Tibial nerve (tissue), 4 donors: ENCODE data around the gene DDX10.

Source experiments
- CTCF ChIP-seq, 5 experiments: fragments of 200-600 bp in 3 of 5; fragments of 450-650 bp in 2 of 5; sonication (generic) in 3 of 5; IDR thresholded peaks; one replicate each; pipeline ENCODE4 v1.5.1; 2016 to 2019; ENCODE audit warnings: antibody characterized with exemption in 5 of 5, mild to moderate bottlenecking in 3 of 5, moderate library complexity in 2 of 5
- EP300 ChIP-seq, 2 donors: sonication (generic); formaldehyde crosslinking; IDR thresholded peaks; one replicate each; pipeline ENCODE4 v1.6.1; 2017; ENCODE audit warnings: antibody characterized with exemption in 2 of 2, mild to moderate bottlenecking in 1 of 2
- POLR2A ChIP-seq, 2 donors: fragments of 450-650 bp; IDR thresholded peaks; one replicate each; pipeline ENCODE4 v1.6.1; 2017; ENCODE audit warnings: antibody characterized with exemption in 2 of 2, mild to moderate bottlenecking in 2 of 2, moderate library complexity in 2 of 2

DNA sequence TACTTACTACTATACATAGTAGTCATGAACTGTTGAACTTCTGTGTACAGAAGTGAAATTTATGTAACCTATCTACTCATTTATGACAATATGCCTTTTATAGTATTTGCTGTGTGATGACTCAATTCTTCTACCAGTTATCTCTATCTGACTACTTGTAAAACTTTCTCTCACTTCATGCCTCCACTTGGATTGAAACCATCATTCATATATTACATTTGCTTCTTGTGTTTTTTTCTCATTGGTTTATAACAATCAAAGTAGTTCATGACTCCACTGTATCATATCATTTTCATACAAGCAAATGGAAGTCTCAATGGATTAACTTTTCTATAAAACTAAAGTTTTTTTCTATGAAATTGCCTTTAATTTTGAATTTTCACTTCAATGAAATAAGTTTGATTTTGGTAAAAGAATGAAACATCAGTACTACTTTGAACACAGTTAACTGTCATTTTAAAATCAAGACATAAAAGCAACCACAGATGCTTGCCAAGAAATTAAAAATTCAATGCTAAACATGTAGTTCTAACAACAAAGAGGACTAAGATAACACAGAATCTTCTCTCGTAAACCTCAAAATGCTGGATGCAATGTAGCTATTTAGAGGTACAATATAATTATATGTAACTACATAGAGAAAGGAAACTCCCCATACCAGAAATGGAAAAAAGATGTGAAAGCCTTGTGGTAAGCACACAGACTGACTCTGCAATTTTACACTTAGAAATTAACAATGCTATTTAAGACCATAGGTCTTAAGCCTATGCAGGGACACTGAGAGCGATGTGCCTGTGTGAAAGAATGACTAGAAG is 43.7 kb upstream of the DDX10 start:
- TF ChIP-seq CTCF (IDR thresholded peaks at IDR 0.05) (no peak), POLR2A (IDR thresholded peaks at IDR 0.05) (no peak), EP300 (IDR thresholded peaks at IDR 0.05) (no peak)
